Keratinocyte (primary cell): ENCODE data around the gene DDX27.

ENCODE experiments used
- CTCF ChIP-seq, 3 experiments: IDR thresholded peaks in 1 of 3; conservative IDR thresholded peaks in 1 of 3; optimal IDR thresholded peaks in 1 of 3; 2 replicates in 2 of 3; 3 replicates in 1 of 3; pipeline versions ENCODE3 to v1.5.1; 2011; ENCODE audit warnings: low read length in 3 of 3, mild to moderate bottlenecking in 3 of 3, moderate library complexity in 2 of 3, control low read depth in 1 of 3, inconsistent platforms in 1 of 3; ENCODE audit not compliant: insufficient read depth in 2 of 3; ENCODE audit errors: extremely low read depth in 1 of 3
- EZH2 ChIP-seq: IDR thresholded peaks from one replicate; pipeline ENCODE4 v1.6.1; 2012; ENCODE audit warnings: inconsistent platforms, mild to moderate bottlenecking, low read length, moderate library complexity

DNA sequence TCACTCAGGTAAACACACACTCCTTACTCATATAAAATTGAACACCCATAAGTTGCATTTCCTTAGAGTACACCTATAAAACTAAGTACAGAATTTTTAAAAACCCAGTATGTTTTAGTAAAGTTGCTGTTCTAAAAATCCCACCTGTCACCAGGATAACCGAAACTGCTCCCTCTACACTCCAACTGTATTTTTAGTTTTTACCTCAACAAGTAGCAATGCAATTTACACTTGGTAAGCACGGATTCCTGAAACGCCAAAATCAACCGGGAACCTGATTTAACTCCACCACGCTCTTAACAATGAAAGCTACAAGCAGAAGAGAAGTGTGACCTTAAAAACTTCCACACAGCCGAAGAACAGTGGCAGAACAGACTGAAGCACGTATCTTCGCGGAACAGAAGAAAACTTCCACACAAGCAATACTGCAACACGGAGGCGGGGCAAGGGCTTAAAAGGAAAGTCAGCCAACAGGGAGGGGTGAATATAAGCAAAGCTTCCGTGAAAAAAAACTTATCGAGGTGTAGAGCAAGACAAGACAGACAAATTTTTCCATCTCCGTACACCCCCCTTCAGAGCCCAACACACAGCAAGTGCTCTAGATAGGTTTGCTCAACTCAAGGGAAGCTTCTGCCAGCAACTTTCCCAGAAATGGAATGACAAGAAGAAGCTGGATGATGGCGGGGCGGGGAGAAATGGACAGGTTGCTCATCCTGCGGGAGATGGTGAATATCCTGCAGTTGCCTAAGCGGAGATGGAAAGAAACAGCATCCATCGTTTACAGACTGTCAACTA is 32.5 kb upstream of the DDX27 start:
- TF ChIP-seq CTCF (optimal IDR thresholded peaks at IDR 0.05 in 1 of 3, IDR thresholded peaks at IDR 0.05 in 1 of 3, conservative IDR thresholded peaks at IDR 0.05 in 1 of 3; ENCODE audit: extremely low read depth in 1 of 3, insufficient read depth in 2 of 3, low read length in 3 of 3) (no peak), EZH2 (no peak)
